Measurements from ENCODE around the gene GADL1.
A peak's percentile ranks its signal among the peaks of the same experiment; 100 is the strongest.

GADL1 gene

GRCh38 chr3:30766522-30766921, 127.9 kb downstream of the GADL1 start:
- no peak for TF ChIP-seq CTCF (conservative IDR thresholded peaks at IDR 0.05; ENCODE audit: low read depth, low read length)
- no peak for DNase-seq (ENCODE audit: low read depth)

GRCh38 chr3:30764891-30765290, 129.6 kb downstream of the GADL1 start:
- no peak for DNase-seq (ENCODE audit: low read depth)
- no peak for TF ChIP-seq CTCF (conservative IDR thresholded peaks at IDR 0.05; ENCODE audit: low read depth, low read length)
- H3K4me3 ChIP-seq (ENCODE audit: low read depth, low read length) = no peak overlapping the region

More at GRCh38 chr3:30766522-30766921, 127.9 kb downstream of the GADL1 start:
- no peak overlapping the region for H3K4me3 ChIP-seq (ENCODE audit: low read depth, low read length)

GRCh38 chr3:30764281-30764680, 130.2 kb downstream of the GADL1 start:
- no peak for TF ChIP-seq CTCF (conservative IDR thresholded peaks at IDR 0.05; ENCODE audit: low read depth, low read length)
- H3K4me3 ChIP-seq (ENCODE audit: low read depth, low read length) = no peak overlapping the region
- no peak for DNase-seq (ENCODE audit: low read depth)

- H3K4me3 ChIP-seq (ENCODE audit: low read depth, low read length) = no peak overlapping the region
- DNase-seq (ENCODE audit: low read depth) = no peak
- no peak for TF ChIP-seq CTCF (conservative IDR thresholded peaks at IDR 0.05; ENCODE audit: low read depth, low read length)
Observed at GRCh38 chr3:30761374-30761773, 133.1 kb downstream of the GADL1 start.

- no peak overlapping the region for H3K4me3 ChIP-seq (ENCODE audit: low read depth, low read length)
- TF ChIP-seq CTCF (conservative IDR thresholded peaks at IDR 0.05; ENCODE audit: low read depth, low read length) = no peak
- DNase-seq (ENCODE audit: low read depth) = no peak
Observed at GRCh38 chr3:30760737-30761136, 133.7 kb downstream of the GADL1 start.

GRCh38 chr3:30760040-30760695, 134.3 kb downstream of the GADL1 start:
- TF ChIP-seq CTCF (conservative IDR thresholded peaks at IDR 0.05; ENCODE audit: low read depth, low read length) = no peak
- no peak overlapping the region for H3K4me3 ChIP-seq (ENCODE audit: low read depth, low read length)
- peak; percentile 45 for DNase-seq (ENCODE audit: low read depth)

GRCh38 chr3:30756218-30756617, 138.2 kb downstream of the GADL1 start:
- no peak for TF ChIP-seq CTCF (conservative IDR thresholded peaks at IDR 0.05; ENCODE audit: low read depth, low read length)
- H3K4me3 ChIP-seq (ENCODE audit: low read depth, low read length) = no peak overlapping the region
- DNase-seq (ENCODE audit: low read depth) = no peak
